ENCODE data around the gene NECAB2.

- no peak for TF ChIP-seq ZNF274 (IDR thresholded peaks at IDR 0.05; ENCODE audit: low read depth, low read length)
- TF ChIP-seq SUZ12 (IDR thresholded peaks at IDR 0.05; ENCODE audit: extremely low read depth, insufficient read depth, insufficient read length): no peak
- no peak for TF ChIP-seq YY1 (IDR thresholded peaks at IDR 0.05; ENCODE audit: insufficient read depth, insufficient read length)
Measured at GRCh38 chr16:83949724-83950001, 18.4 kb upstream of the NECAB2 start.
